Keratinocyte (primary cell): ENCODE data around the gene ITPK1. TPM values are rescaled to one million over a fixed set of nuclear protein-coding genes. Genes with fewer than 3 reads are reported as not detected.

Experiments
- DNase-seq: peaks from one replicate; pipeline ENCODE4 v3.0.0-alpha.2; 2011; ENCODE audit warnings: low read depth, missing footprints, low spot score
- FAIRE-seq: peaks from 2 replicates; lab custom pipeline; 2011; peaks lifted over from hg19 to GRCh38; lab: Jason Lieb, UNC
- H2AFZ ChIP-seq: 2 replicates; pipeline ENCODE4 v1.6.0; 2012; ENCODE audit warnings: low read length, control low read depth, inconsistent platforms; ENCODE audit not compliant: control insufficient read depth
- H3K27ac ChIP-seq: 2 replicates; pipeline ENCODE4 v1.5.1; 2011; ENCODE audit warnings: low read length; ENCODE audit not compliant: control insufficient read depth, insufficient read depth
- H3K27me3 ChIP-seq: 3 replicates; pipeline ENCODE4 v1.6.0; 2011; ENCODE audit warnings: low read length; ENCODE audit not compliant: control insufficient read depth, insufficient read depth; ENCODE audit errors: extremely low read depth
- H3K36me3 ChIP-seq, 2 experiments: 2 replicates in 1 of 2; 3 replicates in 1 of 2; pipeline ENCODE4 v1.5.1; 2011; ENCODE audit warnings: low read length in 2 of 2, mild to moderate bottlenecking in 1 of 2; ENCODE audit not compliant: control insufficient read depth in 2 of 2, insufficient read depth in 2 of 2; ENCODE audit errors: extremely low read depth in 1 of 2
- H3K4me1 ChIP-seq: 3 replicates; pipeline ENCODE4 v1.5.1; 2011; ENCODE audit warnings: low read length; ENCODE audit not compliant: control insufficient read depth, insufficient read depth; ENCODE audit errors: extremely low read depth
- H3K4me2 ChIP-seq: 3 replicates; pipeline ENCODE4 v1.6.0; 2011; ENCODE audit warnings: low read depth, low read length; ENCODE audit not compliant: control insufficient read depth, insufficient read depth; ENCODE audit errors: extremely low read depth
- H3K4me3 ChIP-seq, 3 experiments: fragments of 200-600 bp in 1 of 3; sonication (generic) in 1 of 3; 2 replicates in 2 of 3; 3 replicates in 1 of 3; pipeline ENCODE4 v1.5.1; 2011 to 2016; ENCODE audit warnings: low read length in 3 of 3, mild to moderate bottlenecking in 3 of 3, control low read depth in 2 of 3, inconsistent platforms in 1 of 3, low read depth in 1 of 3, mixed read lengths in 1 of 3, mixed run types in 1 of 3, moderate library complexity in 1 of 3; ENCODE audit not compliant: control insufficient read depth in 2 of 3, insufficient read depth in 2 of 3; ENCODE audit errors: extremely low read depth in 1 of 3
- H3K79me2 ChIP-seq: 2 replicates; pipeline ENCODE4 v1.6.0; 2012; ENCODE audit warnings: low read length; ENCODE audit not compliant: control insufficient read depth, insufficient read depth
- H3K9ac ChIP-seq: 3 replicates; pipeline ENCODE4 v1.6.0; 2011; ENCODE audit warnings: low read length; ENCODE audit not compliant: control insufficient read depth, insufficient read depth; ENCODE audit errors: extremely low read depth
- H3K9me1 ChIP-seq: 3 replicates; pipeline ENCODE4 v1.6.0; 2011; ENCODE audit warnings: low read length; ENCODE audit not compliant: control insufficient read depth, insufficient read depth; ENCODE audit errors: extremely low read depth
- H3K9me3 ChIP-seq: 2 replicates; pipeline ENCODE4 v1.5.1; 2012; ENCODE audit warnings: low read depth, low read length; ENCODE audit not compliant: control insufficient read depth
- H4K20me1 ChIP-seq: 3 replicates; pipeline ENCODE4 v1.6.0; 2011; ENCODE audit warnings: low read length; ENCODE audit not compliant: control insufficient read depth, insufficient read depth; ENCODE audit errors: extremely low read depth
- EZH2 ChIP-seq: IDR thresholded peaks from one replicate; pipeline ENCODE4 v1.6.1; 2012; ENCODE audit warnings: inconsistent platforms, mild to moderate bottlenecking, low read length, moderate library complexity
- dilution Hi-C: fragments of 300-500 bp; cut with MboI; formaldehyde crosslinking; loops from one replicate; pipeline ENCODE4 v1.7.0; 2020; ENCODE audit warnings: low sequenced_read_pairs; ENCODE audit not compliant: extremely low pct_ligation_motif_present
- polyA plus RNA-seq, 5 experiments: library from polyadenylated mRNA; depleted of rRNA in 3 of 5; stranded (reverse) in 3 of 5; stranded (forward) in 1 of 5; unstranded in 1 of 5; fragments of >200 nt; gene quantifications; 1 replicate in 1 of 5; 2 replicates in 3 of 5; 3 replicates in 1 of 5; pipeline versions ENCODE4 v1.2.1 to v1.2.3, GENCODE V29; 2011 to 2012; ENCODE audit warnings: missing spikeins in 2 of 5, low read depth in 1 of 5, low replicate concordance in 1 of 5
- TF ChIP-seq, protein P1 (sequence below), 3 experiments: IDR thresholded peaks in 1 of 3; conservative IDR thresholded peaks in 1 of 3; optimal IDR thresholded peaks in 1 of 3; 2 replicates in 2 of 3; 3 replicates in 1 of 3; pipeline versions ENCODE3 to v1.5.1; 2011; ENCODE audit warnings: low read length in 3 of 3, mild to moderate bottlenecking in 3 of 3, moderate library complexity in 2 of 3, control low read depth in 1 of 3, inconsistent platforms in 1 of 3; ENCODE audit not compliant: insufficient read depth in 2 of 3; ENCODE audit errors: extremely low read depth in 1 of 3

ITPK1 gene
- polyA plus RNA-seq, 1 donor (not counting 4 experiments of a cell fraction or from before 2014, with no cell fraction given): 67.8 TPM

DNA sequence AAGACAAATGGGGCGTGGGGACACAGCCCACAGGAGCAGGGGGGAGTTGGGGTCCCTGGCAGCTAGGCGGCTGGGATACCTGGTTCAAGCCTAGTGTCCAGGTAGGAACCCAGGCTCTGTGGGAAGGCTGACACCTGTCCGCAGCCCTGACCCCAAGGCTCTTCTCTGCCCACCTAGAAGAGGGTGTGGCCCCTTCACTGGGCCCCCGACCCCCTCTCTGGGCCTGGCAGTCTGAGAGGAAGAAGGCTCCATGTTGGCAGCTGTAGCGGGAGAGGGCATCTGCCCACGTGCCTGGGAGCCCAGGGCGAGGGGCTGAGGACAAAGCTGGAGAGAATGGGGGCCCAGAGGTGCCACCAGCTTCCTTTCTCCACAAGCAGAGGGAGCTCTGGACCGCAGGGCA is 182.2 kb downstream of the ITPK1 start:
- Histone ChIP-seq H3K4me2 (no peak overlapping the region), H3K79me2 (no peaks in the 10 kb centered on the region), H3K9ac (no peak overlapping the region), H4K20me1 (peaks cover 3% of the 10 kb centered on the region), H3K4me3 (no peak overlapping the region), H3K27ac (no peak overlapping the region), H3K36me3 (peaks cover 4 to 5% of the 10 kb centered on the region in 2 experiments), H2AFZ (no peak overlapping the region), H3K9me3 (no peaks in the 10 kb centered on the region), H3K27me3 (no peaks in the 10 kb centered on the region), H3K9me1 (no peaks in the 10 kb centered on the region), H3K4me1 (peaks cover 25% of the 10 kb centered on the region)
- DNase-seq (no peak), FAIRE-seq (no peak)
- dilution Hi-C loops: loop anchor here (5.0 kb wide), 1 partner anchor 41 kb away; no protein-coding TSS in a partner anchor
- no peak for TF ChIP-seq EZH2
- TF ChIP-seq, protein P1, sequence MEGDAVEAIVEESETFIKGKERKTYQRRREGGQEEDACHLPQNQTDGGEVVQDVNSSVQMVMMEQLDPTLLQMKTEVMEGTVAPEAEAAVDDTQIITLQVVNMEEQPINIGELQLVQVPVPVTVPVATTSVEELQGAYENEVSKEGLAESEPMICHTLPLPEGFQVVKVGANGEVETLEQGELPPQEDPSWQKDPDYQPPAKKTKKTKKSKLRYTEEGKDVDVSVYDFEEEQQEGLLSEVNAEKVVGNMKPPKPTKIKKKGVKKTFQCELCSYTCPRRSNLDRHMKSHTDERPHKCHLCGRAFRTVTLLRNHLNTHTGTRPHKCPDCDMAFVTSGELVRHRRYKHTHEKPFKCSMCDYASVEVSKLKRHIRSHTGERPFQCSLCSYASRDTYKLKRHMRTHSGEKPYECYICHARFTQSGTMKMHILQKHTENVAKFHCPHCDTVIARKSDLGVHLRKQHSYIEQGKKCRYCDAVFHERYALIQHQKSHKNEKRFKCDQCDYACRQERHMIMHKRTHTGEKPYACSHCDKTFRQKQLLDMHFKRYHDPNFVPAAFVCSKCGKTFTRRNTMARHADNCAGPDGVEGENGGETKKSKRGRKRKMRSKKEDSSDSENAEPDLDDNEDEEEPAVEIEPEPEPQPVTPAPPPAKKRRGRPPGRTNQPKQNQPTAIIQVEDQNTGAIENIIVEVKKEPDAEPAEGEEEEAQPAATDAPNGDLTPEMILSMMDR (optimal IDR thresholded peaks at IDR 0.05 in 1 of 3, IDR thresholded peaks at IDR 0.05 in 1 of 3, conservative IDR thresholded peaks at IDR 0.05 in 1 of 3; ENCODE audit: extremely low read depth in 1 of 3, insufficient read depth in 2 of 3, low read length in 3 of 3): no peak

DNA sequence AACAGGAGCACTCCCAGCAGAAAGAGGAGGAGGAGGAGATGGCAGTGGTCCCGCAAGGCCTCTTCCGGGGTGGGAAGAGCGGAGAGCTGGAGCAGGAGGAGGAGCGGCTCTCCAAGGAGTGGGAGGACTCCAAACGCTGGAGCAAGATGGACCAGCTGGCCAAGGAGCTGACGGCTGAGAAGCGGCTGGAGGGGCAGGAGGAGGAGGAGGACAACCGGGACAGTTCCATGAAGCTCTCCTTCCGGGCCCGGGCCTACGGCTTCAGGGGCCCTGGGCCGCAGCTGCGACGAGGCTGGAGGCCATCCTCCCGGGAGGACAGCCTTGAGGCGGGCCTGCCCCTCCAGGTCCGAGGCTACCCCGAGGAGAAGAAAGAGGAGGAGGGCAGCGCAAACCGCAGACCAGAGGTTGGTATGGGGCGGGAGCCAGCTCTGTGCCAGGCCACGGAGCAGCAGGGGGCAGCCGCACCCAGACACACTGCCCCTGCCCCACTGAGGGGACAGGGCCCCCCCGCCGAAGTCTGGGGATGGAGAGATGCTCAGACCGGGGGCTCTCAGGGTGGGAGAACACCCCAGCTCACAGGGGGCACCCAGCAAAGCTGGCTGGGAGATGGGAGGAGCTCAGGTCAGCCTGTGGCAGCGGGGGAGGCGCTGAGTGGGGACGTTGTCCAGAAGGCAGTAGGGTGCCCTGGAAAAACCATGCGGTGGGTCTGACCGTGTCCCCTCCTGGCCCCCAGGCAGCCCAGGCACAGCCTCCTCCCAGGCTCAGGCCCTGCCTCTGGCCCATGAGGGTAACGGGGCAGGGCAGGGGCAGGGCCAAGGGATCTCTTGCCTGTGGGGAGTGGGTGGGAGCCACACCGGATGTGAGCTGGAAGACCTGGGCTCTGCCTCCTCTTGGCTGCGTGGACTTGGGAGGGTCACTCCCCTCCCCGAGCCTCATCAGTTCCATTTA is 183.0 kb downstream of the ITPK1 start:
- H3K9me1 ChIP-seq: no peaks in the 10 kb centered on the region
- H4K20me1 ChIP-seq: peaks cover 3% of the 10 kb centered on the region
- H3K4me2 ChIP-seq: no peak overlapping the region
- H3K36me3 ChIP-seq: peaks cover 4 to 5% of the 10 kb centered on the region in 2 experiments
- peaks cover 23% of the 10 kb centered on the region for H3K4me1 ChIP-seq
- TF ChIP-seq, protein P1 (optimal IDR thresholded peaks at IDR 0.05 in 1 of 3, IDR thresholded peaks at IDR 0.05 in 1 of 3, conservative IDR thresholded peaks at IDR 0.05 in 1 of 3; ENCODE audit: extremely low read depth in 1 of 3, insufficient read depth in 2 of 3, low read length in 3 of 3): no peak
- TF ChIP-seq EZH2: no peak
- H3K27ac ChIP-seq: no peak overlapping the region
- no peak overlapping the region for H2AFZ ChIP-seq
- no peaks in the 10 kb centered on the region for H3K9me3 ChIP-seq
- dilution Hi-C loops: loop anchor here (5.0 kb wide), 1 partner anchor 40 kb away; no protein-coding TSS in a partner anchor
- DNase-seq (no peak), FAIRE-seq (no peak)
- H3K9ac ChIP-seq: no peak overlapping the region
- no peaks in the 10 kb centered on the region for H3K27me3 ChIP-seq
- H3K4me3 ChIP-seq: no peak overlapping the region
- H3K79me2 ChIP-seq: no peaks in the 10 kb centered on the region
